GM12878 (cell line): Measurements from ENCODE around the gene CD53. TPM values are rescaled to one million over a fixed set of nuclear protein-coding genes. Genes with fewer than 3 reads are reported as not detected.

Source experiments
- BACH1 ChIP-seq: fragments of 450-650 bp; IDR thresholded peaks from 2 replicates; pipeline ENCODE4 v1.6.1; 2017; ENCODE audit warnings: mild to moderate bottlenecking, borderline replicate concordance
- E2F8 ChIP-seq: fragments of 450-650 bp; IDR thresholded peaks from 2 replicates; pipeline ENCODE4 v1.6.1; 2018; ENCODE audit warnings: mild to moderate bottlenecking, low read depth, moderate library complexity; ENCODE audit not compliant: partially characterized antibody
- E4F1 ChIP-seq: fragments of 450-650 bp; IDR thresholded peaks from 2 replicates; pipeline ENCODE4 v1.6.1; 2018; ENCODE audit warnings: borderline replicate concordance, mild to moderate bottlenecking; ENCODE audit not compliant: partially characterized antibody
- KDM1A ChIP-seq: fragments of 200-600 bp; sonication (generic); IDR thresholded peaks from 2 replicates; pipeline ENCODE4 v1.6.1; 2016; ENCODE audit warnings: borderline replicate concordance
- REST ChIP-seq: IDR thresholded peaks from 2 replicates; pipeline ENCODE4 v1.6.1; 2012; ENCODE audit warnings: mild to moderate bottlenecking, low read depth, low read length
- SKIL ChIP-seq: fragments of 450-650 bp; IDR thresholded peaks from 2 replicates; pipeline ENCODE4 v1.6.1; 2017; ENCODE audit warnings: mild to moderate bottlenecking, low read depth, inconsistent platforms; ENCODE audit not compliant: poor library complexity, severe bottlenecking
- TARDBP ChIP-seq: IDR thresholded peaks from 2 replicates; pipeline ENCODE4 v1.6.1; 2016; ENCODE audit warnings: borderline replicate concordance
- TCF12 ChIP-seq: IDR thresholded peaks from 2 replicates; pipeline ENCODE4 v1.6.1; 2011; ENCODE audit warnings: low read depth, mild to moderate bottlenecking, low read length
- TCF3 ChIP-seq: IDR thresholded peaks from 2 replicates; pipeline ENCODE4 v1.6.1; 2012; ENCODE audit warnings: low read depth, mild to moderate bottlenecking, low read length, borderline replicate concordance; ENCODE audit not compliant: insufficient read depth
- polyA plus RNA-seq, 11 experiments: library from polyadenylated mRNA; depleted of rRNA in 4 of 11; unstranded in 6 of 11; stranded (reverse) in 5 of 11; fragments of >200 nt; fragmentation: Nextera tagmentation in 4 of 11; fragmentation: Illumina TruSeq in 1 of 11; extraction: Ambion mirVana in 4 of 11; extraction: Trizol in 1 of 11; gene quantifications; 1 replicate in 1 of 11; 2 replicates in 10 of 11; pipeline versions ENCODE4 v1.2.1 to v1.2.3, GENCODE V29; 2011 to 2016; ENCODE audit warnings: inconsistent platforms in 2 of 11, missing spikeins in 2 of 11, low read depth in 1 of 11
- total RNA-seq, 4 experiments: library from RNA; depleted of rRNA in 3 of 4; stranded (reverse); fragments of >200 nt in 3 of 4; fragmentation: Illumina TruSeq in 1 of 4; extraction: Trizol in 1 of 4; gene quantifications; 2 replicates each; pipeline versions ENCODE4 v1.2.1 to v1.2.3, GENCODE V29; 2013 to 2021
- TF ChIP-seq, protein P1 (sequence below): fragments of 450-650 bp; IDR thresholded peaks from 2 replicates; pipeline ENCODE4 v1.6.1; 2016; ENCODE audit warnings: mild to moderate bottlenecking, moderate library complexity, borderline replicate concordance

CD53 gene
- total and polyA plus RNA-seq, 10 of the 15 experiments (the other 5 are each of a cell fraction or from before 2014, with no cell fraction given): 350 to 1,389 (median 538) TPM

GRCh38 chr1:110872745-110873720, at the start of gene CD53 (continued):
- TF ChIP-seq E4F1 (no peak), TCF12 (no peak), REST (no peak), E2F8 (no peak), SKIL (peak; percentile 49), BACH1 (no peak), TARDBP (no peak), TCF3 (no peak), KDM1A (no peak)
- TF ChIP-seq, protein P1, sequence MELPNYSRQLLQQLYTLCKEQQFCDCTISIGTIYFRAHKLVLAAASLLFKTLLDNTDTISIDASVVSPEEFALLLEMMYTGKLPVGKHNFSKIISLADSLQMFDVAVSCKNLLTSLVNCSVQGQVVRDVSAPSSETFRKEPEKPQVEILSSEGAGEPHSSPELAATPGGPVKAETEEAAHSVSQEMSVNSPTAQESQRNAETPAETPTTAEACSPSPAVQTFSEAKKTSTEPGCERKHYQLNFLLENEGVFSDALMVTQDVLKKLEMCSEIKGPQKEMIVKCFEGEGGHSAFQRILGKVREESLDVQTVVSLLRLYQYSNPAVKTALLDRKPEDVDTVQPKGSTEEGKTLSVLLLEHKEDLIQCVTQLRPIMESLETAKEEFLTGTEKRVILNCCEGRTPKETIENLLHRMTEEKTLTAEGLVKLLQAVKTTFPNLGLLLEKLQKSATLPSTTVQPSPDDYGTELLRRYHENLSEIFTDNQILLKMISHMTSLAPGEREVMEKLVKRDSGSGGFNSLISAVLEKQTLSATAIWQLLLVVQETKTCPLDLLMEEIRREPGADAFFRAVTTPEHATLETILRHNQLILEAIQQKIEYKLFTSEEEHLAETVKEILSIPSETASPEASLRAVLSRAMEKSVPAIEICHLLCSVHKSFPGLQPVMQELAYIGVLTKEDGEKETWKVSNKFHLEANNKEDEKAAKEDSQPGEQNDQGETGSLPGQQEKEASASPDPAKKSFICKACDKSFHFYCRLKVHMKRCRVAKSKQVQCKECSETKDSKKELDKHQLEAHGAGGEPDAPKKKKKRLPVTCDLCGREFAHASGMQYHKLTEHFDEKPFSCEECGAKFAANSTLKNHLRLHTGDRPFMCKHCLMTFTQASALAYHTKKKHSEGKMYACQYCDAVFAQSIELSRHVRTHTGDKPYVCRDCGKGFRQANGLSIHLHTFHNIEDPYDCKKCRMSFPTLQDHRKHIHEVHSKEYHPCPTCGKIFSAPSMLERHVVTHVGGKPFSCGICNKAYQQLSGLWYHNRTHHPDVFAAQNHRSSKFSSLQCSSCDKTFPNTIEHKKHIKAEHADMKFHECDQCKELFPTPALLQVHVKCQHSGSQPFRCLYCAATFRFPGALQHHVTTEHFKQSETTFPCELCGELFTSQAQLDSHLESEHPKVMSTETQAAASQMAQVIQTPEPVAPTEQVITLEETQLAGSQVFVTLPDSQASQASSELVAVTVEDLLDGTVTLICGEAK: peak; percentile 54; the same call in 1 of the 2 replicates
